Renal cortical epithelial cell (primary cell): ENCODE data around the gene CD160. TPM values are rescaled to one million over a fixed set of nuclear protein-coding genes. Genes with fewer than 3 reads are reported as not detected.
"Not testable (repeated sequence)": the region's sequence is repeated elsewhere in the genome, so short reads cannot be mapped to it uniquely, and the experiment has no call there.

Source experiments
- DNase-seq: peaks from one replicate; pipeline ENCODE4 v3.0.0-alpha.2; 2011; ENCODE audit warnings: low read depth
- total RNA-seq: library from RNA; depleted of rRNA; stranded (reverse); fragments of >200 nt; gene quantifications from 2 replicates; pipeline ENCODE4 v1.2.3, GENCODE V29; 2014

Gene CD160
- total RNA-seq, 1 donor from 2014 or later = 0.20 TPM

DNA sequence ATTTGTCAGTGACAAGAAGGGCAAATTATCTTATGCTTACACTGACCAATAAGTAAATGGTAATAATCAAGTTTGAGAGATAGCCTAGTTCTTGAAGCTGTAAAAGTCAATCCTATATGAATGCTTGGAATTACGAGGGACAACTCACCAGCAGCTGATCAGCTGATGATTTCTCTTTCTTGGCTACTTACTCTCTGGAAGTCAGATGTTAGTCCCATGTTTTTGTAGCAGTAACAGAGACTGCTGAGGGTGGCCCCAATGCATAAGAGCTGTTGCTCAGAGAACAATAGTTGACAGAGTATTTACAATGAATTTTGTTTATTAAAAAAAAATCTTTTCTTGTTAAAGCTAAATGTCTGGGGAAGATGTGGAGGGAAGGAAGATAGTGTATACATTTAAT, 39.3 kb downstream of the CD160 start:
- no peak for DNase-seq

DNA sequence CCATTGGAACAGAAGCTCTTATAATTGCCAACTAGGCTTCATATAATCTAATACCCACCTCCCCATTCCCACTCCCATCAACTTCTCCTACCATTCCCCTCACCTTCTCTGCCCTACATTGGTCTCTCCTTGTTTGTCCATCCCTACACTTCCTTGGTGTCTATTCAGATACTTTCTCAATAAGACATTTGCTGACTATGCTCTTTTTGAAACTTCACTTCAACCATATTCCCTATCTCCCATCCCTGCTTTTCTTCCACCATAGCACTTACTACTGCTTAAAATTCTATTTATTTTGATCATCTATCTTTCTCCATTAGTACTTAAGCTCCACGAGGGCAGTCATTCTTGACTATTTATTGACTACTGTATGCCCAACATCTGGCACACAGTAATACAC, 40.4 kb downstream of the CD160 start:
- no peak for DNase-seq

DNA sequence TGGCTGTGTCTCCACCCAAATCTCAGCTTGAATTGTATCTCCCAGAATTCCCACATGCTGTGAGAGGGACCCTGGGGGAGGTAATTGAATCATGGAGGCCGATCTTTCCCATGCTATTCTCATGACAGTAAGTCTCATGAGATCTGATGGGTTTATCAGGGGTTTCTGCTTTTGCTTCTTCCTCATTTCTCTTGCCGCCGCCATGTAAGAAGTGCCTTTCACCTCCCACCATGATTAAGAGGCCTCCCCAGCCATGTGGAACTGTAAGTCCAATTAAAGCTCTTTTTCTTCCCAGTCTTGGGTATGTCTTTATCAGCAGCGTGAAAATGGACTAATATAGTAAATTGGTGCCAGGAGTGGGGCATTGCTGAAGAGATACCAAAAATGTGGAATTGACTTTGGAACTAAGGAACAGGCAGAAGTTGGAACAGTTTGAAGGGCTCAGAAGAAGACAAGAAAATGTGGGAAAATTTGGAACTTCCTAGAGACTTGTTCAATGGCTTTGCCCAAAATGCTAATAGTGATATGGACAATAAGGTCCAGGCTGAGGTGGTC, 41.2 kb downstream of the CD160 start:
- DNase-seq = not testable (repeated sequence)

DNA sequence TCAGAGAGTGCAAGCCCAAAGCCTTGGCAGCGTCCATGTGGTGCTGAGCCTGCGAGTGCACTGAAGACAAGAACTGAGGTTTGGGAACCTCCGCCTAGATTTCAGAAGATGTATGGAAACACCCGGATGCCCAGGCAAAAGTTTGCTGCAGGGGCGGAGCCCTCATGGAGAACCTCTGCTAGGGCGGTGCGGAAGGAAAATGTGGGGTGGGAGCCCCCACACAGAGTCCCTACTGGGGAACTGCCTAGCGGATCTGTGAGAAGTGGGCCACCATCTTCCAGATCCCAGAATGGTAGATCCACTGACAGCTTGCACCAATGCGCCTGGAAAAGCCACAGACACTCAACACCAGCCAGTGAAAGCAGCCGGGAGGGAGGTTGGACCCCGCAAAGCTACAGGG, 42.2 kb downstream of the CD160 start:
- DNase-seq = not testable (repeated sequence)

DNA sequence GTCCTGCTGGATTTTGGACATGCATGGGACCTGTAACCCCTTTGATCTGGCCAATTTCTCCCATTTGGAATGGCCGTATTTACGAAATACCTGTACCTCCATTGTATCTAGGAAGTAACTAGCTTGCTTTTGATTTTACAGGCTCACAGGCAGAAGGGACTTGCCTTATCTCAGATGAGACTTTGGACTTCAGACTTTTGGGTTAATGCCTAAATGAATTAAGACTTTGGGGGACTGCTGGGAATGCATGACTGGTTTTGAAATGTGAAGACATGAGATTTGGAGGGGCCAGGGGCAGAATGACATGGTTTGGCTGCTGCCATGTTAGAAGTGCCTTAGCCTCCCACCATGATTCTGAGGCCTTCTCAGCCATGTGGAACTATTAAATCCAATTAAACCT, 42.7 kb downstream of the CD160 start:
- DNase-seq = not testable (repeated sequence)

DNA sequence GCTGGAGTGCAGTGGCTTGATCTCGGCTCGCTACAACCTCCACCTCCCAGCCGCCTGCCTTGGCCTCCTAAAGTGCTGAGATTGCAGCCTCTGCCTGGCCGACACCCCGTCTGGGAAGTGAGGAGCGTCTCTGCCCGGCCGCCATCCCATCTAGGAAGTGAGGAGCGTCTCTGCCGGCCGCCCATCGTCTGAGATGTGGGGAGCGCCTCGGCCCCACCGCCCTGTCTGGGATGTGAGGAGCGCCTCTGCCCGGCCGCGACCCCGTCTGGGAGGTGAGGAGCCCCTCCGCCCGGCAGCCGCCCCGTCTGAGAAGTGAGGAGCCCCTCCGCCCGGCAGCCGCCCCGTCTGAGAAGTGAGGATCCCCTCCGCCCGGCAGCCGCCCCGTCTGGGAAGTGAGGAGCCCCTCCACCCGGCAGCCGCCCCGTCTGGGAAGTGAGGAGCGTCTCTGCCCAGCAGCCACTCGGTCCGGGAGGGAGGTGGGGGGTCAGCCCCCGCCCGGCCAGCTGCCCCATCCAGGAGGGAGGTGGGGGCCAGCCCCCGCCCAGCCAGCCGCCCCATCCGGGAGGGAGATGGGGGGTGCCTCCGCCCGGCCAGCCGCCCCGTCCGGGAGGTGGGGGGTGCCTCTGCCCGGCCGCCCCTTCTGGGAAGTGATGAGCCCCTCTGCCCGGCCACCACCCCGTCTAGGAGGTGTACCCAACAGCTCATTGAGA, 45.1 kb downstream of the CD160 start:
- not testable (repeated sequence) for DNase-seq

DNA sequence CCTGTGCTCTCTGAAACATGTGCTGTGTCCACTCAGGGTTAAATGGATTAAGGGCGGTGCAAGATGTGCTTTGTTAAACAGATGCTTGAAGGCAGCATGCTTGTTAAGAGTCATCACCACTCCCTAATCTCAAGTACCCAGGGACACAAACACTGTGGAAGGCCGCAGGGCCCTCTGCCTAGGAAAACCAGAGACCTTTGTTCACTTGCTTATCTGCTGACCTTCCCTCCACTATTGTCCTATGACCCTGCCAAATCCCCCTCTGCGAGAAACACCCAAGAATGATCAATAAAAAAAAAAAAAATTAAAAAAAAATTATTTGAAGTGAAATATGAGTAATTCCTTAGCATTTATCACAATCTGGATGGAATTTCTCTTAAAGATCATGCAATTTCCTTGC, 45.8 kb downstream of the CD160 start:
- not testable (repeated sequence) for DNase-seq

DNA sequence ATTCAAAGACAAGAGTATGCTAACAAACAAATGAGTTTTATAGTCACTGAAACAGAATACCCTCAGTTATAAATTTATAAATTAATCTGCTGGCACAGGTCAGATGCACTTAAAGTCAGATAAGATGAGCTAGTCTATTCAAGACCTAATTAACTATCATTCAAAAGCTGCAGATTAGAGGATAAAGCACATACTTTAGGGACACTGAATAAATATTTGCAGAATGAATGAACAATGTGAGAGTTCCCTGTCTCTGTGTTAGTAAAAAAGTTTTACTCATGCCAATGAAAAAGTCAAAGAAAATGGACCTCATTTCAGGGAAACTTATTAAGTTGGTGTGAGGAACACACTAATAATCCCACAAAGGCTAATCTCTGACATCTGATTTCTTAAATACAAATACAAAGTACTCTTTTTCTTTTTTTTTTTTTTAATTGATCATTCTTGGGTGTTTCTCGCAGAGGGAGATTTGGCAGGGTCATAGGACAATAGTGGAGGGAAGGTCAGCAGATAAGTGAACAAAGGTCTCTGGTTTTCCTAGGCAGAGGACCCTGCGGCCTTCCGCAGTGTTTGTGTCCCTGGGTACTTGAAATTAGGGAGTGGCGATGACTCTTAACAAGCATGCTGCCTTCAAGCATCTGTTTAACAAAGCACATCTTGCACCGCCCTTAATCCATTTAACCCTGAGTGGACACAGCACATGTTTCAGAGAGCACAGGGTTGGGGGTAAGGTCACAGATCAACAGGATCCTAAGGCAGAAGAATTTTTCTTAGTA, 46.5 kb downstream of the CD160 start:
- not testable (repeated sequence) for DNase-seq

DNA sequence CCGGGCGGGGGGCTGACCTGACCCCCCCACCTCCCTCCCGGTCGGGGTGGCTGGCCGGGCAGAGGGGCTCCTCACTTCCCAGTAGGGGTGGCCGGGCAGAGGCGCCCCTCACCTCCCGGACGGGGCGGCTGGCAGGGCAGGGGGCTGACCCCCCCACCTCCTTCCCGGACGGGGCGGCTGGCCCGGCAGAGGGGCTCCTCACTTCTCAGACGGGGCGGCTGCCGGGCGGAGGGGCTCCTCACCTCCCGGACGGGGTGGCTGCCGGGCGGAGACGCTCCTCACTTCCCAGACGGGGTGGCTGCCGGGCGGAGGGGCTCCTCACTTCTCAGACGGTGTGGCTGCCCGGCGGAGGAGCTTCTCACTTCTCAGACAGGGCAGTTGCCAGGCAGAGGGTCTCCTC, 47.6 kb downstream of the CD160 start:
- not testable (repeated sequence) for DNase-seq

DNA sequence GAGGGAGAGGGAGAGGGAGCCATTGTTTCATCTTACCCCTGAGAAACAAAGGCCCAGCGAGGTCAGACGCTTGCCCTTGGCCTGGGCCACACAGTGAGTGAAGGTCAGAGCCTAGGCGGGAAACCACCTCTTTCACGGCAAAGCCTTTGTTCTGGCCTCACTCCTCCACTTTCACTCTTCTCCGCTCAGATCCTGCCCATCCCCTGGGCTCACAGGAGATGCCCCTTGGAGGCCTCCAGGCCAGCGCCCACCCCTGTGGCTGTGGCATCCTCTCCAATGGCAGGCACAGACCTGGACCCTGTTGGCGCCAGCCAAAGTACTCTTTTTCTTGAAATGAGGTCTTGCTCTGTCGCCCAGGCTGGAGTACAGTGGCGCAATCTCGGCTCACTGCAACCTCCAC, 48.7 kb downstream of the CD160 start:
- not testable (repeated sequence) for DNase-seq

DNA sequence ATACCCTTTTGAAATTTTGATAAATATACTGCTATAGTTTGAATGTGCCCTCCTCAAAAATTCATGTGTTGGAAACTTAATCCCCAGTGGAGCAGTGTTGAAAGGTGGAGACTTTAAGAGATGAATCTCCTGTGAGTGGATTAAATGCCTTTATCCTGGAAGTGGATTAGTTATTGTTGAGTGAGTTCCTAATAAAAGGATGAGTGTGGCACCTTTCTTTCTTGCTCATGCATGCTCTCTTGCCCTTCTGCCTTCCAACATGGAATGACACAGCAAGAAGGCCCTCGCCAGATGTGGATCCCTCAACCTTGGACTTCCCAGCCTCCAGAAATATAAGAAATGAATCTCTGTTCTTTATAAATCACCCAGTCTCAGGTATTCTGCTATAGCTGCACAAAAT, 51.8 kb downstream of the CD160 start:
- DNase-seq = no peak

DNA sequence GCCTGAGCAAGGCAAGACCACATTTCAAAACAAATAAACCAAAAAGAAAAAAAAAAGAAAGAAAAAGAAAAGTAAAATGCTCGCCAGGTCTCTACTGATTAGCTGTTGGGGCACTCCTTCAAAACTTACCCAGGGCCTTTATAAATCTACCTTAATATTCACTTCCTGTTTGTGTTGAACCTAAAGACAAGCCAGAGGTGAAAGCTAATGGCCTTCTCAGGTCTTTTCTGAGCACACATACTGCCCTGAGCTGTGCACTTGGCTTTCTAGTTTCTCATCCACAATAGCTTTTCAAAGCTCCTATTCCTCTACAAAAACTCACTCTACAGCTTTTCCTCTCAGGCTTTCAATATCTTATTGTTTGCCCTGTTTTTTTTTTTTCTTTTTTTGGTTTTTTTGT, 54.1 kb downstream of the CD160 start:
- DNase-seq = no peak

DNA sequence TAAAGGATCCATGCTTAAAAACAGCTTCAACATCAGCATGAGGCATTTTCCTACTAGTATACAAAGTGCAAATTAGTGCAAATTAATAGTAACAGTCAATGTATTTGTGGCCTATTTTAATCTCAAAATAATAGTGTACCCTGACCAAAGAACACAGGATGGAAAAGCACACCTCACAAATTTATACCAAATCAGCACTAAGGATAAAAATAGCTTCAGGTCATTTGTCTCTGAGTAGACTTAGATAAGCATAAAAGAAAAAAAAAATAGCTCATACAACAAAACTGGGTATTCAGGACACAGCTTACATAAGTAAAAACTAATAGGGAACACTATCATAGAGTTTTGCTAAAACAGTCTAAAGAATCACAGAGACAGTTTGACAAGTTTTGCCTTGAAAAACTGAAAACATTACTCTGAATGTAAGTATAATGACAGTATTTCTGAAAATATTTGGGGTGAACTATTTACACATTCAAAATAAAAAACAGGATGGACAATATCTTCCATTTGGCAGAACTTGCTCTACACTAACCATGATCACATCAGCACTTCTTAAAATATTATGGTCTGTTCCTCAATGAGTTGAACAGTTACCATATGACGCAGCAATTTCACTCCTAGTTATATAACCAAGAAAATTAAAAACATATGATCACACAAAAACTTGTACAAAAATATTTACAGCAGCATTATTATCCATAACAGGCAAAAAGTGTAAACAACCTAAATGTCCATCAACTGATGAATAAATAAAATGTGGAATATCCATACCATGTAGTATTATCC, 58.3 kb downstream of the CD160 start:
- no peak for DNase-seq

DNA sequence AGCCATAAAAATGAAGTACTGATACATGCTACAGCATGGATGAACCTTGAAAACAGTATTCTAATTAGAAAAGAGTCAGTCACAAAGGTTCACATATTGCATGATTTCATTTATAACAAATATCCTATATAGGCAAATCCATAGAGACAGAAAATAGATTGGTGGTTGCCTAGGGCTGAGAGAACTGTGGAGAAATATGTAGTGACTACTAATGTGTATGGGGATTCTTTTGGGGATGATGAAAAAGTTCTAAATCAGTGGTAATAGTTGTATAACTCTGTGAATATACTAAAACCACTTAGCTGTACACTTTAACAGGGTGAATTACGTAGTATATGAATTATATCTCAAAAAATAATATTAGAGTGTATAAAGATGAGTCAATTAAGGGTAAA, 58.8 kb downstream of the CD160 start:
- DNase-seq = no peak

DNA sequence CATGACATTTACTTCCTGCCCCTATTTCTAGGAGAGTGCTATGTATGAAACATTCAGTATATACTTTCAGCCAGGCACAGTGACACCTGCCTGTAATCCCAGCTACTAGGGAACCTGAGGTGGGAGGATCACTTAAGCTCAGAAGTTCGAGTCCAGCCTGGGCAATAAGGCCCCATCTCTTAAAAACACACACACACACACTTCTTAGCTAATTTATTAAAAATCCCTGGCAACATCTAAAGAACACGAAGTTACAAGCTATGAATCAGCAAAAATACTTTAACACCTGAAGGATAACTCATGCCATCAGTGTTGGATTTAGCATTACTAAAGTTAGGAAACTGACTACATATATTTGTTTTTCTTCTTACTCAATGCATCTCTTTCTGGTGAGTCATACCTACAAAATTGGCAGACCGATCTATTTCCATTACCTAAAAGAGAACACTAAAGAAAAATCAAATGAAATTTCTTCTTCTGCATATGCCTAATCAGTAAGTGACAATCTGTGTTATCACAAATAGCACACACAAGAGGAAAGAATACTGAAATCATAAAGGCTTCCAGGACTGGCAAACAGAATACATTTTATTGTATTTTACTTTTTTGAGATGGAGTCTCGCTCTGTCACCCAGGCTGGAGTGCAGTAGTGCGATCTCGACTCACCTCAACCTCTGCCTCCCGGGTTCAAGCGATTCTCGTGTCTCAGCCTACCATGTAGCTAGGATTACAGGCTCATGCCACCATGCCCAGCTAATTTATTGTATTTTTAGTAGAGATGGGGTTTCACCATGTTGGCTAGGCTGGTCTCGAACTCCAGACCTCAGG, 63.2 kb downstream of the CD160 start:
- DNase-seq = peak; percentile 99

DNA sequence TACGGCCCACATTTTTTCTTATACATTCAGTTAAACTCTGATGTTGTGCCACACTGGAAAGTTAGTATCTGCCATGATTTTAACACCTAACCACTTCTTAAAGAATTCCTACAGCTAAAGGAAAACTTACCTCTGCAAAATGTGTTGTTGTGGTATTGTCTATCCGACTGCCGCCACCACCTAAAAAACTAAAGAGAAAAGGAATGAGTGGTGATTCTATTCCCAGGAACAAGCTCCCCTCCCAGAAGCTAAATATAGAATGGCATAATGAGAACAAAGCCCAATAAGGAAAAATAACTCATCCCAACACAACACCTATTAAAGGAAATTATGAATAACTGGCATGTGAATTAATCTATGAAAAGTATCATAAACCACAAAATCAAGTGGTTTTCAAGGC, 65.1 kb downstream of the CD160 start:
- DNase-seq = no peak

DNA sequence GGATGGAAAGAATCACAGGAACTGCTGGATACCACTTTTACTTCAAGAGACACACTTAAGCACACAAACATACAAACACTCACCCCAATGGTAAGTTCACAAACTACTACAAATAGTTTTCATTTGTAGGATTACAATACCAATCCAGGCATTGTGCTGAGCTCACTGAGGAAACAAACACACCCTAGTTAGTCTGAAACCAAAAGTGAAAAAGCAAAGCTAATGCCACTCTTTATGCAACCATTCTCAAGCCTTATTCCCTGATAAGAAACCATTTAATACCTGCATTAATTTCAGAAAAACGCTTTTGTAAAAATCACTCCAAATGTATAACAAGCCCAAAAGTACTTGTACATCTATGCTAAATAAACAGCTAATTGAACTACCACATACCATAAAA, 66.2 kb downstream of the CD160 start:
- peak; percentile 45 for DNase-seq

DNA sequence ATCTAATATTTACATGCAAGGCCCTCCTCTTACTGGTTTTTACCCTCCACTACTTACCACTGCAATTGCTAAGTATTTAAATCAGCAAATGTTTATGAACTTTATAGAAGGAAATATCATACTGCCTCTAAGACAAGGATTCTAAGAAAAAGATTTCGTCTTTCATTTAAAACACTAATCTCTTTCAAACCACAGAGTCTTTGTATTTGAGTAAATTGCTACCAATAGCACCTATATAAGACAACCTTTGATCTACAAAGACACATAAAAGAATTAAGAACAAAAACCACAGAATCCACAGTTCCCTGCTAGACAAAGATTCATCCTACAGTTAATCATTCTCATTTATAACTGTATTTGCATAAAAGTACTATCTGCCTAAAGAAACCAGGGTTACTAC, 67.0 kb downstream of the CD160 start:
- peak; percentile 28 for DNase-seq

DNA sequence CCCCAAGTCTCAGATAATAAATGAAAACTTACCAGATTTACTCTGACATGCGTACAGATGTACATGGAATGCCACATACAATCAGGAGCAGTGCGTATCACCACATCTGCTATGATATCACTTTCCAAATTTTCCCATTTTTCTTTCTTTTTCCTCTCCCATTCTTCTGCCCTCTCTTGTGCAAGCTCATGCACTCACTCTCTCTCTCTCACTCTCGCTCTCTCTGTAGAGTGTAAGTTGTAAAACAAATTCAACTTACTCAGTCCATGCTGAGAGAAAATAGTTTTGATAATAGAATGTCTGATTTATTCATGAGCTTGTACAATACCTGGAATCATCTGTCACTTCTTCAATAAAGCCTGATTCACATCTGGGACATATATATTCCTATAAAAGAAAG, 69.3 kb downstream of the CD160 start:
- no peak for DNase-seq
